NCI-H446 (cell line): ENCODE results near the gene MUC4.
"Not testable (repeated sequence)": the region's sequence is repeated elsewhere in the genome, so short reads cannot be mapped to it uniquely, and the experiment has no call there.

Experiments
- DNase-seq, 2 experiments: peaks; one replicate each; lab custom pipeline; 2025; lab: John Stamatoyannopoulos, UW

The MUC4 gene

GRCh38 chr3:195788711-195789581, 22.8 kb downstream of the MUC4 start:
- DNase-seq: no peak

- not testable (repeated sequence) for DNase-seq
Measured at GRCh38 chr3:195785781-195786405, 25.8 kb downstream of the MUC4 start.

GRCh38 chr3:195784031-195784430, 27.7 kb downstream of the MUC4 start:
- not testable (repeated sequence) for DNase-seq

GRCh38 chr3:195781236-195781635, 30.5 kb downstream of the MUC4 start:
- not testable (repeated sequence) for DNase-seq

- no peak for DNase-seq
Measured at GRCh38 chr3:195777975-195778374, 33.8 kb downstream of the MUC4 start.

- DNase-seq: peak; percentile 27 to 68
Measured at GRCh38 chr3:195774917-195775316, 36.8 kb downstream of the MUC4 start.

GRCh38 chr3:195773956-195774537, 37.7 kb downstream of the MUC4 start:
- no peak for DNase-seq

- no peak for DNase-seq
Measured at GRCh38 chr3:195771646-195772300, 40.0 kb downstream of the MUC4 start.

GRCh38 chr3:195770841-195771645, 40.7 kb downstream of the MUC4 start:
- DNase-seq: not testable (repeated sequence)

- DNase-seq: no peak
Measured at GRCh38 chr3:195770081-195770840, 41.5 kb downstream of the MUC4 start.

GRCh38 chr3:195769551-195769950, 42.2 kb downstream of the MUC4 start:
- DNase-seq: no peak

- peak in 1 of 2 experiments; percentile 34 for DNase-seq
Measured at GRCh38 chr3:195768831-195769303, 42.9 kb downstream of the MUC4 start.

GRCh38 chr3:195768414-195768813, 43.3 kb downstream of the MUC4 start:
- no peak for DNase-seq

- DNase-seq: no peak
Measured at GRCh38 chr3:195767792-195768191, 43.9 kb downstream of the MUC4 start.

GRCh38 chr3:195766671-195767070, 45.1 kb downstream of the MUC4 start:
- no peak for DNase-seq

GRCh38 chr3:195764961-195765706, 46.6 kb downstream of the MUC4 start:
- DNase-seq: no peak

- DNase-seq: no peak
Measured at GRCh38 chr3:195763843-195764825, 47.6 kb downstream of the MUC4 start.

GRCh38 chr3:195763076-195763830, 48.5 kb downstream of the MUC4 start:
- DNase-seq: no peak
